Posterior cingulate gyrus (tissue), 11 donors: Measurements from ENCODE around the gene SCYGR1.
"Not testable (repeated sequence)": the region's sequence is repeated elsewhere in the genome, so short reads cannot be mapped to it uniquely, and the experiment has no call there.

ENCODE experiments used
- DNase-seq, 10 donors: peaks; one replicate each; pipeline versions ENCODE4 v3.0.0 to v3.0.0-alpha.2; 2020 to 2021; ENCODE audit warnings: mixed read lengths in 3 of 10
- intact Hi-C: fragments of 100-400 bp; cut with DNase I; formaldehyde crosslinking; loops from one replicate; pipeline ENCODE4 v1.15.1; 2023

SCYGR1 gene

DNA sequence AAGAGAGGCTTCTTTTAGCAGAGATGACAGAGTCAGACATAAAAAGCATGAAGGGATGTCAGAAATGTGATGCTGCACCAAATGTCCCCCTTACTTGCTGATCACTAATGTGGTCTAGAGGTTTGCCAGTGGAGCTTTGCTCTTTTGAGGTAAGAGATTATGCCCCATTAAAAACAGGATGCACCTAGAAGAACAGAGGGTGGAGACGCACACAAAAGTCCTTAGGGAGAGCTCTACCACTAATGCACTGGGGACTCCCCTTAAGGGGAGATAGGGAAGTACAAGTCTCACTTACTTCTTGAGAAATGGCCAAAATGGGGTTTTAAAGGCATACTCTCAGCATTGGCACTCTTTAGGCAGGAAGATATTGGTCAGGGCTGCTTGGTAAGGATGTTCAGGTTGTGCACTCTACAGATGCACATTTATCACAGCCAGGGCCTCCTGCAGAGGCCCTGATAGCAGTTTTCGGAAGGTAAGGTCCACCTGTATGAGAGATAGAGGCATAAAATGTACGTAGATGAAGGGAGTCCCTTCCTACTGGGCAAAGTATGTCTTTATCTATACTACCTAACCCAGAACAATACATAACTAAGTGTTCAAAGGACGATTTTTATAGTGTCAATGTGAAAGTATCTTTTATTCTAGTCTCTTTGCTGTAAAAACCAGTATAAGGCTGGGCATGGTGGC, 17.0 kb upstream of the SCYGR1 start:
- DNase-seq: no peak
- intact Hi-C loops: no loop called here

DNA sequence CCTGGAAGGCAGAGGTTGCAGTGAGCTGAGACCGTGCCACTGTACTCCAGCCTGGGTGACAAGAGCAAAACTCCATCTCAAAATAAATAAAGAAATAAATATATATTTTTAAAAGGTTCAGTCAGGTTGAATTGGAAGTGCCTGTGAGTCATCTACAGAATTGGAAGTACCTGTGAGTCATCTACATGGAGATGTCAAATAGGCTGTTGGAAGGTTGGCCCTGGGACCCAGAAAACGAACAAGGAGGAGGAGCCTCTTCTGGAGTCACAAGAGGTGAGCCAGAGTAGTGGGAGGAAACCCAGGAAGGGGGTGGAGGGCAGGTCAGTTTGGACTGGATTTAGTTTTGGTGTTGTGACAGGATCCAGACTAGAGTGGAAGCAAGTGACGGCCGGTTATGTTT, 15.2 kb upstream of the SCYGR1 start:
- intact Hi-C loops: no loop called here
- DNase-seq: no peak

DNA sequence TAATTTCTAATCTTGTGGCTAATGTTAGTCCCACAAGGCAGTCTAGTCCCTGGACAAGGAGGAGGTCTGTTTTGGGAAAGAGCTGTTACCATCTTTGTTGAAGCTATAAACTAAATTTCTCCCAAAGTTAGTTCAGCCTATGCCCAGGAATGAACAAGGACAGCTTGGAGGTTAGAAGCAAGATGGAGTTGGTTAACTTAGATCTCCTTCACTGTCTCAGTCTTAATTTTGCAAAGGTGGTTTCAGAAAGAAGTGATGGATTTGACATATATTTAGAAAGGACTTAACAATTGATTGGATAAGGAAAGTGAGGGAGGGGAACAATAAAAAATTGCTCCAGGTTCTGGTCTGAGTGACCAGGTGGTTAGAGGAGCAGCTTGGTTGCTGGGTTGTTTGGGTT, 14.6 kb upstream of the SCYGR1 start:
- intact Hi-C loops: no loop called here
- DNase-seq: no peak

DNA sequence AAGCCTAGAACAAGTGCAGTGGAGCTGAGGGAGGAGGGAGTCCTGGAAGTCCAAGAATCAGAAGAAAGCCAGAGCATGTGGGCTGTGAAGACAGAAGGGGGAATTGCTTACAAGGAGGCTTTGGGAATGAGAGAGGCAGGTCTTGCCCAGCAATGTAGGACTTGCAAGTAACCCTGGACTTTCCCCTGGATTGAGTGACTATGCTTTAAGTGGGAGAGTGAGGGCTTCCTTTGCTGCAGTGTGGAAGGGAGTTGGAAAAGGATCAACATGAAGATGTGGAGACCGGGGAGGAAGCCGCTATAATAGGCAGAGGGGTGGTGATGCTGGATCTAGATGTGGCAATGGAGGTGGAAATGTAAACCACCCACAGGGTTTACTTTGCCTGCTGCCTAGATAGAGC, 13.8 kb upstream of the SCYGR1 start:
- DNase-seq: no peak

DNA sequence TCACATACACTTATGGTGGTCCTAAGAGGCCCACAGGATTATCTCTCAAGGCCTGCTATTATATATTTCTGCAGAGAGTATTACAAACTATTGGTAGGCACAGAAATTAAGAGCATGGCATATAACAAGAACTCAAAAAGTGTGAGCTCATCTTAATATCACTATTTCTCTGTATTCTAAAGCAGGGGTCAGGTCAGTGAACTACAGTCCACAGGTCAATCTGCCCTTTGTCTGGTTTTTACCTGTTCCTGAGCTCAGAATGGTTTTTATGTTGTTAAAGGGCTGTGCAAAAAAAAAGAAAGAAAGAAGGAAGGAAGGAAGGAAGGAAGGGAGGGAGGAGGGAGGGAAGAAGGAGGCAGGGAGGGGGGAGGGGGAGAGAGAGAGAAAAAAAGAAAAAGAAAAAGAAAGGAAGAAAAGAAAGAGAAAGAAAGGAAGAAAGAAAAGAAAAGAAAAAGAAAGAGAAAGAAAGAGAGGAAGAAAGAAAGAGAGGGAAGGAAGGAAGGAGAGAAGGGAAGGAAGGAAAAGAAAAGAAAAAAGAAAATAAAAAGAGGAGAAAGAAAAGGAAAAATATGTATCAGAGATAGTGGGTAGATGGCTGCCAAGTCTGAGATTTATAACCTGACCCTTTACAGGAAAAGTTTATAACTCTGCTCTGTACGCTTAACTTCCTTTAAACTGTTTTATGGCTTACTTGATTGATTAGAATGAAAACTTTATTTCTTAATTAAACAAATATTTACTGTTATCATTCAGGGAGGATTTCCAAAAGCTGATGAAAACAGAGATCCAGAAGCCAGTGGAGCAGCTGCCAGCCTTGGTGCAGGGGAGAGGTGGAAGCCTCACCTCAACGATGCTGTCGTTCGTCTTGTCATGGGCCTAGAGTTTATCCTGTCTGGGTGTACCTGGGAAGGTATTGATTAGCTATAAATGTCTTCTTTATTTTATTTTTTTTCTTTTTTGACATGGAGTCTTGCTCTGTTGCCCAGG, 11.2 kb upstream of the SCYGR1 start:
- intact Hi-C loops: no loop called here
- no peak for DNase-seq

More for the DNA sequence above, 13.8 kb upstream of the SCYGR1 start:
- intact Hi-C loops: no loop called here

DNA sequence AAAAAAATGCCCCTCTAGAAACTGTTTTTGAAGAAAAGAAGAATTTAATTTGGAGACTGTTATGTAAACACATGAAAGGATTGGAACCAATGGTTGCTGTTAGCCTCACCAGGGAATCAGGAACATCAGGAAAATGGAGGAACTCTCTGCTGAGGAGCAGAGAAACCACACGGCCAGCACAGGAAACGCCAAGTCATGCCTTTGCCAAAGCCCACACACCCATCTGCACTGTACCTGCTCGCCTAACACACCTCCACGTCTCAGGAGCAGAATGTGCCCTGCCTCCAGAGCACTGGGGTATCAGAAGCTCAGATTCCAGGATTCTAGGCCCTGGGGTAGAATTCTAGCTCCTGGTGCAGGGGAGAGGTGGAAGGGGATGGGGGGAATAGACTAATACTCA, 9.8 kb upstream of the SCYGR1 start:
- intact Hi-C loops: no loop called here

DNA sequence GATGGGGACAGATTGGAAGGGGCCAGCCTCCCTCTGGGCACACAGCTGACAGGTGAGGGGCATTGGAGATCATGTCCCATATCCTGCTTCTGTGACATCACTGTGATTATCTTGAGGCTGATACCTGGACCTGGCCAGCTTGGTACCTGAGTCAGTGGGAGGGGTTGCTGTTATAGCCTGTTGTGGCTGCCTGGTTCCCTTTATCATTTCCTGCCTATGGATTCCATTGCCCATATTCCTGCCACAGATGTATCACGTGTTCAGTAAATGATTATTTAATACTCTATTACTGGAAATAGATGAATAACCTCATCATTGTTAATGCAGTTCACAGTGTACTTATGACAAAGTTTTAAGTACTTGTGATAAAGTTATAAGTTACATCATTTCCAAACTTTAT, 7.8 kb upstream of the SCYGR1 start:
- intact Hi-C loops: no loop called here
- DNase-seq: no peak

More for the DNA sequence above, 9.8 kb upstream of the SCYGR1 start:
- no peak for DNase-seq

DNA sequence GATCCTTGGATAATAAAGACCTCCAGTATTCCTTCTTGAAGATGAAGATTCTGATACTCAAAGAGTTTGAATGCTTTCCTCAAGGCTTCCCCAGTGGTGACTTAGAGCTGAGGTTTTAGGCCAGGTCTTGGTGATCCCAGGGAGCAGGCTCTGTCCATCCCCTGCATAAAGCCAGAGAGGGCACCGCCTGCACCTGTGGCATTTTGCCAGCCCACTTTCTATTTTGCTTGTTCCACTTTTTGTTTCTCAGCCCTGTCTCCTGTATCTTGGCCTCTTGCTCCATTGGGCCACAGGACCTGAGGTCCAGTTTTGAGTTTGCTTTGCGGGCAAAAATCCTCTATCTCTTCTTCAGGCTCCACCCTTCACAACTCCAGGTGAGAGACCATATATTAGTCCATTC, 6.7 kb upstream of the SCYGR1 start:
- intact Hi-C loops: loop anchor here (5.0 kb wide), 1 partner anchor 67 kb away; the partner anchor contains the start of gene MFF

DNA sequence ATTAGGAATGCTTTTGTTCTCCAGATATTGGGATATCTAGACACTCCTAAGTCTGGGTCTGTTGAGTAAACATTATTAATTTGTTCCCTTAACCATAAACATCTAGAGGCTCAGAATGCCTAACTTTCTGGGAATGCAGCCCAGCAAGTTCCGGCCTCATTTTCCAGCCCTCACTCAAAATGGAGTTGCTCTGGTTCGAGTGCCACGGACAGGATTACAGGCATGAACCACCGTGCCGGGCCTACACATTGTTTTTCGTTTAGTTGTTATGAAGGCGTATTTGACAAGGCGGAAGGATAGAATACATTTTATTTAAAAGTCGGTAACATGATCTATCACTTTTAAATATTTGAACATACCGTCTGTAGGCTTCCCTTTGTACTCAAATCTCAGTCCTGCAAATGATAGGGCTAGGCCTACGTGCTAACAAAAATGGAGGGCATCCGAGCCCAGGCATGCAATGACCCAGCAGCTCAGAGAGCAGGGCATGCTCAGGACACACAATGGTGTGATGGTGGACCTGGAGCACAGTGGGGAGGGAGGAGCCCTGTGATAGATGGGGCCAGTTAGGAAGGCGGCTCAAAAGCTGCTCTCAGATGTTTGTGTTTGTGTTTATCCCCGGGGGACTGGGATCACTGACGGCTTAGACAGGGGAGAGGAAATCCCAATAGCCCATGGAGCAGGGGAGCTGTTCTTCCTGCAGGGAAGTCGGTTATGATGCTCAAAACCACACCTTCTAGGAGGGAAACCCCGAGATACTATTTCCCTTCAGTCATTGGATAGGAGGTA, 2.9 kb upstream of the SCYGR1 start:
- intact Hi-C loops: loop anchor here (5.0 kb wide), 1 partner anchor 63 kb away; the partner anchor contains the start of gene MFF
- no peak for DNase-seq

More for the DNA sequence above, 6.7 kb upstream of the SCYGR1 start:
- DNase-seq: no peak

DNA sequence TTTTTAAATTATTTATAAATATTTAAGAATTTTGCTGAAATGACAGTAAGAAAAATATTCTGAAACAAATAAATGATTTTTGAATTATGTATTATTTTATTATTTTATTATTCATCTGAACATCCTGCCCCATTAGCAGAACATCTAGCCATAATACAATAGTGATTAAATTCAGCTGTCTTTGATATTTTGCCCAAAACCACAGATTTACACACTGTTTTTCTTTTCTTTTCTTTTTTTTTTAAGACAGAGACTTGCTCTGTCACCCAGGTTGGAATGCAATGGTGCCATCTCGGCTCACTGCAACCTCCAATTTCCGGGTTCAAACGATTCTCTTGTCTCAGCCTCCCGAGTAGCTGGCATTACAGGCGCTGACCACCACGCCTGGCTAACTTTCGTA, 1.9 kb upstream of the SCYGR1 start:
- intact Hi-C loops: loop anchor here (5.0 kb wide), 1 partner anchor 62 kb away; the partner anchor contains the start of gene MFF
- DNase-seq: no peak

DNA sequence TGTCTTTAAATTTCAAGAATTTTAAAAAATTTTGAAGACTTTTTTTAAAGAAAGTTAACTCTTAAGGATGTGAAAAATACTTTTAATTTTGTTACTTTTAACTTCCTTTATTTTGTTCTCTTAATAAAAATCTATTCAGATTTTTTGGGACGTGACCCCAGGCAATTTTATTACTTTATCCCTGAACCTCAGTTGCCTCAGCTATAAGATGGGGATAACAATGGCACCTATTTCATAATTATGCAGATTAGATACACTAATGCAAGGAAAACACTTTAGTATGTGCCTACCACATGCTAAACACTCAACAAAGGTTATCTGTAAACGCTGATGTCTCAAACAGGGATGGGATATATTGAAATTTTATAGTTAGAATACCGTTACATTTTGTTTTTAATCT, 1.5 kb upstream of the SCYGR1 start:
- intact Hi-C loops: no loop called here
- no peak for DNase-seq

DNA sequence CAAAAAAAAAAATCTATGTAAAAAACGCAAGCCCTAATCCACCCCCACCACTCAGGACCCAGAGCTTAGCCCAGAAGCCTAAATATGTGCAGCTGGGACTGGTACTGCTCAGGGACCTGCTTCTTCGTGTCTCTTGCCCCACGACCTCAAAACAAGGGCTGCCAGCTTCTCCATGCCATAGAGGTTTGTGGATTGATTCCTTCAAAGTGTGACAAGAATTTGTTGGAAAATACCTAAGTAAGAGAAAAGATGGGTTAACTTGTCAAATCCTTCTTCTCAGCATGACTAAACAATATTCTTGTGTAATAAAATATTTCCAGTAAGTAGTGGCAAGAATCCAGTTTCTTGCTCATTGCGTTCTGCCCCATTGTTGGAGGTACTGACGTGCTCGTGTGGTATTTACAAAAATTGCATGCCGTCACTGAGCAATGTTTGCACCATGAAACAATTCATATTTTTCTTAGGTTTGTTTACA, 825 bp upstream of the SCYGR1 start:
- no peak for DNase-seq
- intact Hi-C loops: no loop called here

DNA sequence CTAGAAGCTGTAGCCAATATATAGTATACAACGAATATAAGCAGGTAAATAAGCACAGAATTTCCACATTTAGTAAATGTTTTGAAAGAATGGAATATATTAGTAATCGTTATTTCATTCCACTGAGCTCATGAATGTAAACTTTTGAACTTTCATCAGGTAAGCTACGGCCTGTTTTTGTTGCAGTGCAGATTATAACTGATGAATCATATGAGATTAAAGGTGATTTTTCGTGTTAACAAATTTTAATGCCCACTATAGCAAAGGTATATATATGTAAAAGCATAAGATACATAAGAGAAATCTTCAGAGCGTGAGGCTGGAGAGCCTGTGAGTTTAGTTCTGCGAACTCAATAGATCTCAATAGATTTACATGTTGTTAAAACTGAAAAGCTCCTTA, 1.1 kb downstream of the SCYGR1 start:
- no peak for DNase-seq
- intact Hi-C loops: no loop called here

DNA sequence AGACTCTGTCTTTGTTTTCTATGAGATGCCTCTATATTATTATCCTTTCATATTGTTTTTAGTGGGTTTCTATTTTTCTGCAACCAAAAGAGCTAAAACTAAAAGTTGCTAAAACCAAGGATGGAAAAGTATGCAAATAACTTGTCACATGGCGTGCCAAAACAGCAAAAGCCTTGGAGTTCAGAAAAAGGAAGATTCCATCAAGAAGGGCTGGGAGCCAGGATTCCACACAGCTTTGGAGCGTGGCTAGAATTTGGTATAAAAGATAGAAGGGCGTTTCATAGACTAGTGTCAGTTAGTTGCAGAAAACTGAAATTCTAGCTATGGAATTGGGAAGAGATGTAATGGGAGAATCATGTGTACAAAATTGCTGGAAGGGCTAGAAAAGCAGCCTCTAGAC, 4.1 kb downstream of the SCYGR1 start:
- intact Hi-C loops: no loop called here
- no peak for DNase-seq

DNA sequence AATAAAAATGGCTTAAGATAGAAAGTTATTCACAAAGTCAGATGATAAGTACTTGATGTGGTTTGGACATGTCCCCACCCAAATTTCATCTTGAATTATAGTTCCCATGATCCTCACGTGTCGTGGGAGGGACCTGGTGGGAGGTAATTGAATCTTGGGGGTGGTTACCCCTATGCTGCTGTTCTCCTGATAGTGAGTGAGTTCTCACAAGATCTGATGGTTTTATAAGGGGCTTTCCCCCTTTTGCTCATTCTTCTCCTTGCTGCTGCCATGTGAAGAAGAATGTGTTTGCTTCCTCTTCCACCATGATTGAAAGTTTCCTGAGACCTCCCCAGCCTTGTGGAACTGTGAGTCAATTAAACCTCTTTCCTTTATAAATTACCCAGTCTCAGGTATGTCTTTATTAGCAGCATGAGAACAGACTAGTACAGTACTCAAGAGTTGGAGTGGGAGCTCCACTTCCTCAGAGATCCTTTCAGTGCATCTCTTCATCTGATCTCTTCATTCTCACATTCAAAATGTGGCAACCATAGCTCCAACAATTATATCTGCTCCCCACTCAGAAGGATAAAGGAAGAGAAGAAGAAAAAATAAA, 5.4 kb downstream of the SCYGR1 start:
- intact Hi-C loops, DNase-seq: not testable (repeated sequence)

DNA sequence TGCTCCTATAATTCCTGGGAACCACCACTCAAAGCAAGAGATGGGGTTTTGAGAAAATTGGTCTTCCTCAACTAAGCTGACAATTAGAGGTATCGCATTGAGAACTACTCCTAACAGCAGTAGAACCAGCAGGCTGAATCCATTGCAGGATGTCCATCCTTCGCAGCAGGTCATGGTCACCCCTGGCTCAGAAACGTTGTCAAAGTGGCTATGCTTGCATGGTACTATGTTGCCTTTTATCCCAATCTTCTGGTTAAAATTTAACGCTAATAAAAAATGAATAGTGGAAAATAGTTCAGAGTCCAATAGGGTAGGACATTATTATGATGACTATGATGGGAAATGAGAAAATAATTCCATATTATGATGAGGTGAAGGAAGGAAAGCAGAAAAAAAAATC, 8.7 kb downstream of the SCYGR1 start, which contains the start of gene TM4SF20:
Gene TM4SF20, minus strand, starts transcription at position 212 of the 400 bp plus-strand sequence. Its CDS starts 38 bp downstream, at position 174.
- intact Hi-C loops: no loop called here
- DNase-seq: no peak

DNA sequence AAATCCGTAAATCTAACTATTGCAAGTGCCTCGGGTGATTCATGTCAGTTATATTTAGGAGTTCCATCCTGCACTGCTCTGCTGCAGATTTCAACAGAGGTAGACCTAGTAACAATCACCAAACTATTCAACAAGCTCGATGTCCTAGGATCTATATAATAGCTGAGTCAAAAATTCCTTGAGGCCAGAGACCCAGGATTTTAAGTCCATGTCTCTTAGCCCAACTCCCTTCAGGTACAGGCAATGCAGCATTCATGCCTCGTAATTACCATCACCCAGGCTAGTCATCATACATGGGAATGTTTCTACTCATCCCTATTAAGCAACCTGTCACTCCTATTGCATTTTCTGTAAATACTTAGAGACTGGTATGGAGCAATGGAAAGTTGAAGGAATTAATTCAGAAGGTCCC, 9.4 kb downstream of the SCYGR1 start:
- intact Hi-C loops: no loop called here
- no peak for DNase-seq

DNA sequence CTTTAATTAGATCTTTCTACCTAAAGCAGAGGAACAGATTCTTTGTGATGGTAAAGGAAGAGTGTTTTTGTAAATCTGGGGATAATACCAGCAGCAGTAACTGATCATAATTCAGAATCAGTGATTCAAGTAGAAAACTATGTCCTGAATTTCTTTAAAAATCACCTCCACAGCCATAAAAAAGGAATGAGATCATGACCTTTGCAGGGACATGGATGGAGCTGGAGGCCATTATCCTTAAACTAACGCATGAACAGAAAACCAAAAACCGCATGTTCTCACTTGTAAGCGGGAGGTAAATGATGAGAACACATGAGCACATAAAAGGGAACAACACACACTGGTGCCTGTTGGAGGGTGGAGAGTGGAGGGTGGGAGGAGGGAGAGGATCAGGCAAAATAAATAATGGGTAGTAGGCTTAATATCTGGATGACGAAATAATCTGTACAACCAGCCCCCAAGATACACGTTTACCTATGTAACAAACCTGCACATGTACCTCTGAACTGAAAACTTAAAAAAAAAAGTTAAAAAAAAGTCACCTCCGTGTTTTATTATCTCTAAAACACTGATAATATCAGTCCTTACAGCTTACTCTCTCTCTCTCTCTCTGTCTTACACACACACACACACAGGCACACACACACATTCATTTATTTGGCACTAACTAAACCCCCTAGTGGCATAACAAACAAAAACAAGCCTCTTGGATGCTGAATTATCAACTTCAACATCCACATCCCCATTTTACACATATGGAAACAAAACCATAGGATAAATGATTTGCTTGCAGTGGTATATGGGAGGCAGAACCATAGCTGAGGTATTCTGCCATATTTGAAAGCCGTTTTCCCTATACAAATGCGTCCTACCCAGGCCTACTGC, 10.0 kb downstream of the SCYGR1 start:
- no peak for DNase-seq
- intact Hi-C loops: no loop called here
